22Rv1 (cell line): ENCODE results near the gene FZD8.

Source experiments
- CTCF ChIP-seq: fragments of 450-650 bp; IDR thresholded peaks from 2 replicates; pipeline ENCODE4 v1.5.1; 2017; ENCODE audit warnings: mild to moderate bottlenecking
- ZFX ChIP-seq: fragments of 450-650 bp; IDR thresholded peaks from 2 replicates; pipeline ENCODE4 v1.6.1; 2017; ENCODE audit warnings: antibody characterized with exemption, borderline replicate concordance

- TF ChIP-seq CTCF (no peak), ZFX (no peak)
Measured at GRCh38 chr10:35691522-35692236, 49.6 kb upstream of the FZD8 start.
